ENCODE data around the gene BAIAP2.

GRCh38 chr17:81054881-81055370 is 20.0 kb downstream of the BAIAP2 start:
- no peak for TF ChIP-seq ZNF565 (CRISPR knock-in tag; conservative IDR thresholded peaks at IDR 0.05; ENCODE audit: low read depth)
- no peak for TF ChIP-seq ZFP30 (CRISPR knock-in tag; IDR thresholded peaks at IDR 0.05)
- no peak for TF ChIP-seq SNAI2 (CRISPR knock-in tag; IDR thresholded peaks at IDR 0.05)
- no peak for TF ChIP-seq ISL1 (CRISPR knock-in tag; IDR thresholded peaks at IDR 0.05)
- no peak for TF ChIP-seq ZNF70 (CRISPR knock-in tag; IDR thresholded peaks at IDR 0.05)
- no peak for TF ChIP-seq ZFP3 (CRISPR knock-in tag; IDR thresholded peaks at IDR 0.05)
